Tibial artery (tissue), 4 donors: ENCODE results near the gene ZNF223.

Source experiments
- DNase-seq, 2 donors: peaks; one replicate each; pipeline ENCODE4 v3.0.0-alpha.2; 2019
- H3K27ac ChIP-seq, 2 donors: fragments of 200-600 bp; sonication (generic) in 1 of 2; 1 replicate in 1 of 2; 2 replicates in 1 of 2; pipeline ENCODE4 v1.5.1; 2018 to 2019; ENCODE audit warnings: mild to moderate bottlenecking in 1 of 2
- H3K27me3 ChIP-seq, 2 donors: fragments of 200-600 bp; sonication (generic) in 1 of 2; one replicate each; pipeline versions ENCODE4 v1.5.1 to v1.6.0; 2016 to 2019
- H3K36me3 ChIP-seq, 3 donors: fragments of 200-600 bp; sonication (generic) in 2 of 3; one replicate each; pipeline ENCODE4 v1.5.1; 2016 to 2019; ENCODE audit warnings: mild to moderate bottlenecking in 2 of 3
- H3K4me1 ChIP-seq, 4 donors: fragments of 200-600 bp; sonication (generic) in 2 of 4; 1 replicate in 3 of 4; 2 replicates in 1 of 4; pipeline ENCODE4 v1.5.1; 2016 to 2019
- H3K4me3 ChIP-seq, 2 donors: fragments of 200-600 bp; sonication (generic) in 1 of 2; 1 replicate in 1 of 2; 2 replicates in 1 of 2; pipeline ENCODE4 v1.5.1; 2018 to 2019; ENCODE audit warnings: mild to moderate bottlenecking in 2 of 2
- H3K9me3 ChIP-seq, 3 donors: fragments of 200-600 bp; sonication (generic) in 1 of 3; one replicate each; pipeline ENCODE4 v1.5.1; 2016 to 2019
- intact Hi-C: fragments of 100-400 bp; cut with DNase I; formaldehyde crosslinking; loops from one replicate; pipeline ENCODE4 v1.15.0; 2023; ENCODE audit warnings: low total_unique reads
- TF ChIP-seq, protein P1 (sequence below), 2 experiments: fragments of 200-600 bp in 1 of 2; fragments of 450-650 bp in 1 of 2; IDR thresholded peaks; one replicate each; pipeline ENCODE4 v1.5.1; 2017 to 2019; ENCODE audit warnings: antibody characterized with exemption in 2 of 2, mild to moderate bottlenecking in 1 of 2, moderate library complexity in 1 of 2

The ZNF223 gene

DNA sequence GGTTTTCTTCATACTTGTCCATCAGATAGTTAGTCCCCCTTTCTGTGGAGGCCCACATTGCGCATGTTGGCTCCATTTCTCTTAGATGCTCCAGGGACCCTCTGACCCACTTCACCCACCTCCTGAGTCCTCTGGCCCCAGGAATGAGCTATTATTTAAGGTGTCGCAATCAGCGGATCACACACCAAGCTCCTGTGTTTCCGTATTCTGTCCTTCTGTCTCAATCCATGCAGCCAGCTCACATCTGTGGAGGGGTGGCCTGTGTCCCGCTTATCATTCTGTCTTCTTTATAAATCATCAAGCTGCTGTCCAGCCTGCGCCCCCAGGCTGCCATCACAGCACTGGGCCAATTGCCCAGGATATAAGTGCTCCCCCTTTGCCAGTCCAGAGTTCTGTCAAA lies 44.4 kb upstream of the ZNF223 start:
- H3K36me3 ChIP-seq: peaks cover 62 to 70% (median 62%) of the 10 kb centered on the region in 3 donors
- TF ChIP-seq, protein P1, sequence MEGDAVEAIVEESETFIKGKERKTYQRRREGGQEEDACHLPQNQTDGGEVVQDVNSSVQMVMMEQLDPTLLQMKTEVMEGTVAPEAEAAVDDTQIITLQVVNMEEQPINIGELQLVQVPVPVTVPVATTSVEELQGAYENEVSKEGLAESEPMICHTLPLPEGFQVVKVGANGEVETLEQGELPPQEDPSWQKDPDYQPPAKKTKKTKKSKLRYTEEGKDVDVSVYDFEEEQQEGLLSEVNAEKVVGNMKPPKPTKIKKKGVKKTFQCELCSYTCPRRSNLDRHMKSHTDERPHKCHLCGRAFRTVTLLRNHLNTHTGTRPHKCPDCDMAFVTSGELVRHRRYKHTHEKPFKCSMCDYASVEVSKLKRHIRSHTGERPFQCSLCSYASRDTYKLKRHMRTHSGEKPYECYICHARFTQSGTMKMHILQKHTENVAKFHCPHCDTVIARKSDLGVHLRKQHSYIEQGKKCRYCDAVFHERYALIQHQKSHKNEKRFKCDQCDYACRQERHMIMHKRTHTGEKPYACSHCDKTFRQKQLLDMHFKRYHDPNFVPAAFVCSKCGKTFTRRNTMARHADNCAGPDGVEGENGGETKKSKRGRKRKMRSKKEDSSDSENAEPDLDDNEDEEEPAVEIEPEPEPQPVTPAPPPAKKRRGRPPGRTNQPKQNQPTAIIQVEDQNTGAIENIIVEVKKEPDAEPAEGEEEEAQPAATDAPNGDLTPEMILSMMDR (IDR thresholded peaks at IDR 0.05): no peak
- H3K9me3 ChIP-seq: peaks cover 0 to 59% (median 55%) of the 10 kb centered on the region in 3 donors
- no peak overlapping the region for H3K4me3 ChIP-seq
- intact Hi-C loops: loop anchor here (10.0 kb wide), 2 partner anchors 47 to 87 kb away; partner anchors contain the start of genes ZNF223 and ZNF224
- peaks cover 0 to 10% (median 7%) of the 10 kb centered on the region in 4 donors for H3K4me1 ChIP-seq
- H3K27ac ChIP-seq: no peak overlapping the region
- no peaks in the 10 kb centered on the region for H3K27me3 ChIP-seq
- DNase-seq: no peak

DNA sequence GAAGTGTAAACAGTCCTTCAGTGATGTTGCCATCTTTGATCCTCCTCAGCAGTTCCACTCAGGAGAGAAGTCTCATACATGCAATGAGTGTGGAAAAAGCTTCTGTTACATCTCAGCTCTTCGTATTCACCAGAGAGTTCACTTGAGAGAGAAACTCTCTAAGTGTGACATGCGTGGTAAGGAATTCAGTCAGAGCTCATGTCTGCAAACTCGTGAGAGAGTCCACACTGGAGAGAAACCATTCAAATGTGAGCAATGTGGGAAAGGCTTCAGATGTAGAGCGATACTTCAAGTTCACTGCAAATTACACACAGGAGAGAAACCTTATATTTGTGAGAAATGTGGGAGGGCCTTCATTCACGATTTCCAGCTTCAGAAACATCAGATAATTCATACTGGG lies 41.4 kb upstream of the ZNF223 start:
- H3K27me3 ChIP-seq: no peaks in the 10 kb centered on the region
- H3K4me3 ChIP-seq: no peak overlapping the region
- H3K27ac ChIP-seq: no peak overlapping the region
- no peaks in the 10 kb centered on the region for H3K4me1 ChIP-seq
- TF ChIP-seq, protein P1 (IDR thresholded peaks at IDR 0.05): no peak
- intact Hi-C loops: no loop called here
- peaks cover 66 to 76% (median 70%) of the 10 kb centered on the region in 3 donors for H3K36me3 ChIP-seq
- H3K9me3 ChIP-seq: peaks cover 0 to 82% (median 80%) of the 10 kb centered on the region in 3 donors
- DNase-seq: no peak

DNA sequence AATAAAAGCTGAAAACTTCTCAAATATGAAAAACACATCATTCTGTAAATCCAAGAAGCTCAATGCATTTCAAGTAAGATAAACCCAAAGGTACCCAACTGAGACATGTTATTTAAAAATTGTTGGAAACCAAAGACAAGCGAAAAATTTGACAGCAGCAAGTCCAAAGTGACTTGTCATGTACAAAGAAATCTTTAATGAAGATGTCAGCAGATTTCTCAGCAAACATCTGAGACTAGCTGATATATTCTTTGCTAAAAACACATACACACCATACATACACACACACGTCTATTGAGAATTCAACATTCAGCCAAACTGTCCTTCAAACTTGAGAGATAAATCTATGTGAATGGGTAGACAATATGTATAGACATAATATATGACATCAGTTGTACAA lies 32.3 kb upstream of the ZNF223 start:
- H3K4me3 ChIP-seq: no peak overlapping the region
- peaks cover 0 to 13% (median 6%) of the 10 kb centered on the region in 3 donors for H3K9me3 ChIP-seq
- no peaks in the 10 kb centered on the region for H3K27me3 ChIP-seq
- DNase-seq: no peak
- H3K4me1 ChIP-seq: no peaks in the 10 kb centered on the region
- no peak overlapping the region for H3K27ac ChIP-seq
- H3K36me3 ChIP-seq: no peaks in the 10 kb centered on the region
- intact Hi-C loops: no loop called here
- TF ChIP-seq, protein P1 (IDR thresholded peaks at IDR 0.05): no peak

DNA sequence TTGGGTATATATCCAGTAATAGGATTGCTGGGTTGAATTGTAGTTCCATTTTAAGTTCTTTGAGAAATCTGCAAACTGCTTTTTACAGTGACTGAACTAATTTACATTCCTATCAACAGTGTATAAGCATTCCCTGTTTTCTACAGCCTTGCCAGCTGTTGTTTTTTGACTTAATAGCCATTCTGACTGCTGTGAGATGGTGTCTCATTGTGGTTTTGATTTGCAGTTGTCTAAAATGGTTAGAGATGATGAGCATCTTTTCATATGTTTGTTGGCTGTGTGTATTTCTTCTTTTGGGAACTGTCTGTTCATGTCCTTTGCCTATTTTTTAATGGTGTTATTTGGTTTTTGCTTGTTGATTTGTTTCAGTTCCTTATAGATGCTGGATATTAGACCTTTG lies 30.6 kb upstream of the ZNF223 start:
- Histone ChIP-seq H3K4me3 (no peak overlapping the region), H3K27me3 (no peaks in the 10 kb centered on the region), H3K27ac (no peak overlapping the region), H3K9me3 (peaks cover 0 to 5% (median 0%) of the 10 kb centered on the region in 3 donors), H3K4me1 (peaks cover 0 to 12% (median 3%) of the 10 kb centered on the region in 4 donors), H3K36me3 (no peaks in the 10 kb centered on the region)
- intact Hi-C loops: no loop called here
- DNase-seq: no peak
- TF ChIP-seq, protein P1 (IDR thresholded peaks at IDR 0.05): no peak

DNA sequence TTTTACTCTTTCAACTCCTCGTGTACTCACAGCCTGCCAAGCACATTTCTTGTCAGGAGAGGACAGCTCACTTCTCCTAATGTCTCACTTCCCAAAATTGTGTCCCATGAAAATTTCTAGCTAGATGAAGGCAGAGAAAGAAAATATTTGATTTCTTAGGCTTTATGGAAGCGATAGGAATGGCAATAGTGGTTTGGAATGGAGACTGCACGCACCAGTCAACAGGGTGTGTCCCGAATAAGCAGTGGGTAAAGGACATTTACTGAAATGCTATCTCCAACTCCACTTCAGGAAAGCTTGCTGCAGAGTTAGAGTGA lies 27.0 kb upstream of the ZNF223 start:
- peak overlapping the region; percentile 61 to 64 for H3K27ac ChIP-seq
- peaks cover 31 to 35% (median 33%) of the 10 kb centered on the region in 3 donors for H3K36me3 ChIP-seq
- peak overlapping the region; percentile 66 to 71 for H3K4me3 ChIP-seq

More for the DNA sequence above, 27.0 kb upstream of the ZNF223 start:
- TF ChIP-seq, protein P1 (IDR thresholded peaks at IDR 0.05): no peak
- DNase-seq: no peak
- H3K9me3 ChIP-seq: peaks cover 0 to 32% (median 23%) of the 10 kb centered on the region in 3 donors
- H3K27me3 ChIP-seq: no peaks in the 10 kb centered on the region
- H3K4me1 ChIP-seq: peaks cover 0 to 14% (median 3%) of the 10 kb centered on the region in 4 donors
- intact Hi-C loops: no loop called here
